GM19099 (cell line): Measurements from ENCODE around the gene WNT7B.

ENCODE experiments used
- POLR2A ChIP-seq: IDR thresholded peaks from 3 replicates; pipeline ENCODE4 v1.6.1; 2011; ENCODE audit warnings: low read depth; ENCODE audit not compliant: insufficient read length; ENCODE audit errors: extremely low read depth

WNT7B gene

GRCh38 chr22:45891471-45891995 lies 85.4 kb downstream of the WNT7B start:
- TF ChIP-seq POLR2A, result no peak

GRCh38 chr22:45891021-45891421 lies 85.9 kb downstream of the WNT7B start:
- no peak for TF ChIP-seq POLR2A

- no peak for TF ChIP-seq POLR2A
These were observed 86.7 kb downstream of the WNT7B start for GRCh38 chr22:45890351-45890635.

- TF ChIP-seq POLR2A, result no peak
These were observed 87.2 kb downstream of the WNT7B start for GRCh38 chr22:45889539-45890350.

GRCh38 chr22:45889093-45889538 lies 87.8 kb downstream of the WNT7B start:
- no peak for TF ChIP-seq POLR2A

GRCh38 chr22:45888221-45889092 lies 88.5 kb downstream of the WNT7B start:
- TF ChIP-seq POLR2A, result no peak

GRCh38 chr22:45887202-45888131 lies 89.5 kb downstream of the WNT7B start:
- TF ChIP-seq POLR2A, result no peak

GRCh38 chr22:45886540-45886939 lies 90.4 kb downstream of the WNT7B start:
- TF ChIP-seq POLR2A, result no peak

GRCh38 chr22:45885941-45886395 lies 91.0 kb downstream of the WNT7B start:
- TF ChIP-seq POLR2A, result no peak

- no peak for TF ChIP-seq POLR2A
These were observed 91.7 kb downstream of the WNT7B start for GRCh38 chr22:45885171-45885840.

GRCh38 chr22:45884201-45885062 lies 92.5 kb downstream of the WNT7B start:
- TF ChIP-seq POLR2A, result no peak

GRCh38 chr22:45883811-45884170 lies 93.2 kb downstream of the WNT7B start:
- no peak for TF ChIP-seq POLR2A
